WTC11 (cell line): ENCODE measurements around the gene CCSER1.

Experiments
- CTCF ChIP-seq: fragments of 200-600 bp; IDR thresholded peaks from 2 replicates; pipeline ENCODE4 v1.8.0; 2022; ENCODE audit warnings: antibody characterized with exemption
- NR2C2 ChIP-seq: sonication (generic); formaldehyde crosslinking; IDR thresholded peaks from 2 replicates; pipeline ENCODE4 v1.8.0; 2022; ENCODE audit warnings: mild to moderate bottlenecking, missing genetic modification reagents
- SMAD4 ChIP-seq: sonication (generic); formaldehyde crosslinking; IDR thresholded peaks from 2 replicates; pipeline ENCODE4 v1.8.0; 2022; ENCODE audit warnings: mild to moderate bottlenecking, missing genetic modification reagents
- ZNF121 ChIP-seq: sonication (generic); formaldehyde crosslinking; IDR thresholded peaks from 2 replicates; pipeline ENCODE4 v1.8.0; 2023; ENCODE audit warnings: missing genetic modification reagents

- TF ChIP-seq SMAD4 (CRISPR knock-in tag) (no peak), CTCF (no peak), NR2C2 (CRISPR knock-in tag) (no peak), ZNF121 (CRISPR knock-in tag) (no peak)
Observed at GRCh38 chr4:90602726-90603125, 475.5 kb downstream of the CCSER1 start.
